ENCODE data around the gene SPSB1.

- TF ChIP-seq ZNF133 (tag by site-specific recombination; IDR thresholded peaks at IDR 0.05) (no peak), ZNF76 (tag by site-specific recombination; IDR thresholded peaks at IDR 0.05; ENCODE audit: borderline replicate concordance, low read depth) (no peak), CTCF (tag by site-specific recombination; IDR thresholded peaks at IDR 0.05) (no peak), BCL11A (tag by site-specific recombination; IDR thresholded peaks at IDR 0.05; ENCODE audit: low read depth) (no peak)
These were observed 108.4 kb downstream of the SPSB1 start for GRCh38 chr1:9401080-9401453.
